Caco-2 (cell line): ENCODE measurements around the gene NAP1L4. TPM values are rescaled to one million over a fixed set of nuclear protein-coding genes. Genes with fewer than 3 reads are reported as not detected.

Experiments
- BruUV-seq: library from RNA; stranded (reverse); fragments of 400-500 nt; replicated peaks from 2 replicates; lab custom pipeline; 2021; lab: Mats Ljungman, UMichigan
- CTCF ChIA-PET: fragments of 300-600 bp; sonication (Branson Sonifier 250); formaldehyde crosslinking; loops from one replicate; lab custom pipeline; 2022; ENCODE audit warnings: antibody characterized with exemption; lab: Charles Lee
- POLR2A ChIA-PET: fragments of 300-600 bp; sonication (Branson Sonifier 250); formaldehyde crosslinking; loops from one replicate; lab custom pipeline; 2022; ENCODE audit warnings: antibody characterized with exemption; lab: Charles Lee
- DNase-seq, 2 experiments: peaks; one replicate each; pipeline versions ENCODE4 v3.0.0 to v3.0.0-alpha.2; 2020 to 2022
- H3K27me3 ChIP-seq: replicated peaks from 2 replicates; pipeline ENCODE4 v1.6.0; 2011; ENCODE audit warnings: low read length; ENCODE audit not compliant: control insufficient read depth, insufficient read depth
- H3K36me3 ChIP-seq: 2 replicates; pipeline ENCODE4 v1.5.1; 2011; ENCODE audit warnings: low read length; ENCODE audit not compliant: control insufficient read depth, insufficient read depth
- H3K4me1 ChIP-seq: fragments of 250-450 bp; sonication (Bioruptor Pico); 2 replicates; pipeline ENCODE4 v1.5.1; 2020; ENCODE audit warnings: mild to moderate bottlenecking
- H3K4me3 ChIP-seq: 2 replicates; pipeline ENCODE4 v1.5.1; 2011; ENCODE audit warnings: low read depth, mild to moderate bottlenecking, control low read depth, low read length
- H3K9me3 ChIP-seq: fragments of 250-450 bp; sonication (Bioruptor Pico); 2 replicates; pipeline ENCODE4 v1.5.1; 2020; ENCODE audit warnings: mild to moderate bottlenecking, moderate library complexity
- H3K27ac Mint-ChIP-seq: one replicate; pipeline ENCODE4 v1.8.0; 2022; ENCODE audit warnings: mixed read lengths; ENCODE audit not compliant: unreplicated experiment
- H3K27me3 Mint-ChIP-seq: one replicate; pipeline ENCODE4 v1.8.0; 2022; ENCODE audit warnings: mixed read lengths; ENCODE audit not compliant: insufficient read depth, unreplicated experiment
- H3K36me3 Mint-ChIP-seq: one replicate; pipeline ENCODE4 v1.8.0; 2022; ENCODE audit warnings: mild to moderate bottlenecking, mixed read lengths; ENCODE audit not compliant: insufficient read depth, unreplicated experiment
- H3K4me1 Mint-ChIP-seq: one replicate; pipeline ENCODE4 v1.8.0; 2022; ENCODE audit warnings: low read depth, mixed read lengths; ENCODE audit not compliant: unreplicated experiment
- H3K4me3 Mint-ChIP-seq: one replicate; pipeline ENCODE4 v1.8.0; 2022; ENCODE audit warnings: mild to moderate bottlenecking, moderate library complexity, mixed read lengths; ENCODE audit not compliant: unreplicated experiment
- H3K9me3 Mint-ChIP-seq: one replicate; pipeline ENCODE4 v1.8.0; 2022; ENCODE audit warnings: mixed read lengths; ENCODE audit not compliant: unreplicated experiment
- CTCF ChIP-seq, 2 experiments: fragments of 200-600 bp in 1 of 2; IDR thresholded peaks; 1 replicate in 1 of 2; 2 replicates in 1 of 2; pipeline versions ENCODE4 v1.5.1 to v1.8.0; 2011 to 2022; ENCODE audit warnings: antibody characterized with exemption in 1 of 2, control low read depth in 1 of 2, inconsistent platforms in 1 of 2, low read depth in 1 of 2, low read length in 1 of 2, mild to moderate bottlenecking in 1 of 2, moderate library complexity in 1 of 2; ENCODE audit not compliant: insufficient read depth in 1 of 2, severe bottlenecking in 1 of 2, unreplicated experiment in 1 of 2
- intact Hi-C: fragments of 100-400 bp; cut with micrococcal nuclease; formaldehyde crosslinking; loops from one replicate; pipeline ENCODE4 v1.10.0; 2022; ENCODE audit not compliant: unreplicated experiment
- total RNA-seq: library from RNA; stranded (reverse); gene quantifications from 2 replicates; pipeline ENCODE4 v1.2.3, GENCODE V29; 2022

The NAP1L4 gene
- total RNA-seq, 1 experiment from 2014 or later = 215 TPM

- intact Hi-C loops = no loop called here
- ChIA-PET POLR2A (interaction anchor here (0.6 to 2.1 kb wide), 5 partner anchors 9 to 529 kb away, joined by 3 to 16 read pairs (median 6); partner anchors contain the start of gene TSSC4), CTCF (interaction anchor here (0.6 to 2.3 kb wide), 14 partner anchors 9 to 509 kb away, joined by 3 to 16 read pairs (median 4); partner anchors contain the start of gene NAP1L4)
- no peaks in the 10 kb centered on the region for H3K9me3 ChIP-seq
- TF ChIP-seq CTCF (IDR thresholded peaks at IDR 0.05; ENCODE audit: insufficient read depth in 1 of 2, low read depth in 1 of 2, low read length in 1 of 2, severe bottlenecking in 1 of 2, unreplicated experiment in 1 of 2) = no peak
- H3K4me3 ChIP-seq = peak overlapping the region; percentile 91
- Mint-ChIP-seq H3K36me3 (peaks cover 33% of the 10 kb centered on the region), H3K27me3 (no peaks in the 10 kb centered on the region), H3K27ac (peak overlapping the region; percentile 79), H3K9me3 (no peaks in the 10 kb centered on the region), H3K4me3 (peak overlapping the region; percentile 73), H3K4me1 (no peaks in the 10 kb centered on the region)
- H3K36me3 ChIP-seq = no peaks in the 10 kb centered on the region
- 0 out of 2 replicates have a peak, but pooled peaks cover 2% of the 10 kb centered on the region for H3K27me3 ChIP-seq
- DNase-seq = peak; percentile 77 to 79
- peaks cover 19% of the 10 kb centered on the region for H3K4me1 ChIP-seq
- no TSS peak for BruUV-seq
Observed at GRCh38 chr11:2929531-2929949, 62.6 kb downstream of the NAP1L4 start.

- no peak for TF ChIP-seq CTCF (IDR thresholded peaks at IDR 0.05; ENCODE audit: insufficient read depth in 1 of 2, low read depth in 1 of 2, low read length in 1 of 2, severe bottlenecking in 1 of 2, unreplicated experiment in 1 of 2)
- Mint-ChIP-seq H3K27me3 (no peaks in the 10 kb centered on the region), H3K9me3 (no peaks in the 10 kb centered on the region), H3K27ac (peak within 1 kb of the TSS; percentile 82), H3K4me1 (no peaks in the 10 kb centered on the region), H3K36me3 (peaks cover 33% of the 10 kb centered on the region), H3K4me3 (peak within 1 kb of the TSS; percentile 73)
- Histone ChIP-seq H3K4me3 (peak within 1 kb of the TSS; percentile 91), H3K4me1 (peaks cover 19% of the 10 kb centered on the region), H3K9me3 (no peaks in the 10 kb centered on the region), H3K27me3 (0 out of 2 replicates have a peak, but pooled peaks cover 2% of the 10 kb centered on the region), H3K36me3 (no peaks in the 10 kb centered on the region)
- peak in 1 of 2 experiments; percentile 76 for DNase-seq
- ChIA-PET CTCF (interaction anchor here (0.6 to 2.3 kb wide), 10 partner anchors 8 to 397 kb away, joined by 3 to 16 read pairs (median 6); partner anchors contain the start of gene NAP1L4), POLR2A (interaction anchor here (0.5 to 2.1 kb wide), 6 partner anchors 8 to 727 kb away, joined by 3 to 16 read pairs (median 5); partner anchors contain the start of gene TSSC4)
- TSS peak; percentile 96 for BruUV-seq
- intact Hi-C loops = loop anchor here (1.0 kb wide), 1 partner anchor 17 kb away; no protein-coding TSS in a partner anchor
Observed at GRCh38 chr11:2928605-2929530, 63.3 kb downstream of the NAP1L4 start, which contains the start of gene PHLDA2. Gene PHLDA2, minus strand, starts transcription at chr11:2929420. Its CDS starts 56 bp downstream, at chr11:2929364.
